ENCODE data around the gene NOVA2.

- TF ChIP-seq CTCF (IDR thresholded peaks at IDR 0.05; ENCODE audit: poor library complexity) (no peak), EZH2phosphoT487 (IDR thresholded peaks at IDR 0.05; ENCODE audit: low read depth, severe bottlenecking, unreplicated experiment) (no peak)
These were observed 32.7 kb upstream of the NOVA2 start for GRCh38 chr19:46006411-46006810.

All from hepatocyte (in vitro differentiated cells).